Activated CD8-positive, alpha-beta T cell treated with anti-CD3 and anti-CD28 coated beads, Interleukin-2, amount 10 ng/mL, durations not matched to agents 7 days and 5 days (primary cell): ENCODE results near the gene MAPK4. TPM values are rescaled to one million over a fixed set of nuclear protein-coding genes. Genes with fewer than 3 reads are reported as not detected.
"Not testable (repeated sequence)": the region's sequence is repeated elsewhere in the genome, so short reads cannot be mapped to it uniquely, and the experiment has no call there.

Experiments
- ATAC-seq: fragments of 150-1000 bp; cut with Tn5 transposase; one replicate; pipeline ENCODE4 v1.10.0; 2021; ENCODE audit warnings: moderate library complexity
- CTCF ChIA-PET: fragments of 350-600 bp; sonication (Branson Sonifier 250); formaldehyde crosslinking; loops from one replicate; lab custom pipeline; 2021; ENCODE audit warnings: antibody characterized with exemption; lab: Charles Lee
- POLR2A ChIA-PET: fragments of 350-600 bp; sonication (Branson Sonifier 250); formaldehyde crosslinking; loops from one replicate; lab custom pipeline; 2021; ENCODE audit warnings: antibody characterized with exemption; lab: Charles Lee
- DNase-seq: peaks from one replicate; pipeline ENCODE4 v3.0.0-alpha.2; 2020
- H3K27ac Mint-ChIP-seq: one replicate; pipeline ENCODE4 v1.8.0; 2021; ENCODE audit warnings: mild to moderate bottlenecking, mixed read lengths
- H3K27me3 Mint-ChIP-seq: one replicate; pipeline ENCODE4 v1.8.0; 2021; ENCODE audit warnings: low read depth, mixed read lengths
- H3K36me3 Mint-ChIP-seq: one replicate; pipeline ENCODE4 v1.8.0; 2021; ENCODE audit warnings: low read depth, mixed read lengths
- H3K4me1 Mint-ChIP-seq: one replicate; pipeline ENCODE4 v1.8.0; 2021; ENCODE audit warnings: low read depth, mixed read lengths
- H3K4me3 Mint-ChIP-seq: one replicate; pipeline ENCODE4 v1.8.0; 2021; ENCODE audit warnings: mild to moderate bottlenecking, mixed read lengths
- H3K9me3 Mint-ChIP-seq: one replicate; pipeline ENCODE4 v1.8.0; 2022; ENCODE audit warnings: mixed read lengths; ENCODE audit not compliant: insufficient read depth
- total RNA-seq, 2 experiments: library from RNA; stranded (reverse); gene quantifications; one replicate each; pipeline ENCODE4 v1.2.3, GENCODE V29; 2021

MAPK4 gene
- total RNA-seq, 2 experiments from 2014 or later, result not detected

GRCh38 chr18:50579061-50579774 is 19.3 kb downstream of the MAPK4 start:
- Mint-ChIP-seq H3K9me3 (no peaks in the 10 kb centered on the region), H3K27me3 (peaks cover 3% of the 10 kb centered on the region), H3K4me3 (no peak overlapping the region), H3K27ac (no peak overlapping the region), H3K36me3 (no peaks in the 10 kb centered on the region), H3K4me1 (no peaks in the 10 kb centered on the region)
- no peak for ATAC-seq
- ChIA-PET POLR2A (no interaction called here), CTCF (no interaction called here)
- no peak for DNase-seq

GRCh38 chr18:50581517-50581916 is 21.6 kb downstream of the MAPK4 start:
- no peaks in the 10 kb centered on the region for H3K9me3 Mint-ChIP-seq
- H3K4me1 Mint-ChIP-seq, result no peaks in the 10 kb centered on the region
- no peak overlapping the region for H3K27ac Mint-ChIP-seq
- DNase-seq, result no peak
- H3K4me3 Mint-ChIP-seq, result no peak overlapping the region
- ChIA-PET CTCF (no interaction called here), POLR2A (no interaction called here)
- no peaks in the 10 kb centered on the region for H3K36me3 Mint-ChIP-seq
- no peak for ATAC-seq
- no peaks in the 10 kb centered on the region for H3K27me3 Mint-ChIP-seq

- no peak for DNase-seq
- POLR2A ChIA-PET, result no interaction called here
- CTCF ChIA-PET, result no interaction called here
- no peaks in the 10 kb centered on the region for H3K9me3 Mint-ChIP-seq
- H3K4me3 Mint-ChIP-seq, result no peak overlapping the region
- no peaks in the 10 kb centered on the region for H3K36me3 Mint-ChIP-seq
- ATAC-seq, result no peak
- no peak overlapping the region for H3K27ac Mint-ChIP-seq
- no peaks in the 10 kb centered on the region for H3K4me1 Mint-ChIP-seq
- no peaks in the 10 kb centered on the region for H3K27me3 Mint-ChIP-seq
Measured at GRCh38 chr18:50582500-50582899, 22.6 kb downstream of the MAPK4 start.

- ATAC-seq, result no peak
- peaks cover 4% of the 10 kb centered on the region for H3K4me1 Mint-ChIP-seq
- H3K27ac Mint-ChIP-seq, result no peak overlapping the region
- POLR2A ChIA-PET, result no interaction called here
- no peak for DNase-seq
- no peaks in the 10 kb centered on the region for H3K27me3 Mint-ChIP-seq
- no peaks in the 10 kb centered on the region for H3K9me3 Mint-ChIP-seq
- CTCF ChIA-PET, result interaction anchor here (0.6 kb wide), 1 partner anchor 26 kb away, joined by 3 read pairs; the partner anchor contains the start of gene MAPK4
- H3K36me3 Mint-ChIP-seq, result no peaks in the 10 kb centered on the region
- H3K4me3 Mint-ChIP-seq, result no peak overlapping the region
Measured at GRCh38 chr18:50586710-50587109, 26.8 kb downstream of the MAPK4 start.

- Mint-ChIP-seq H3K27me3 (no peaks in the 10 kb centered on the region), H3K4me3 (no peak overlapping the region), H3K36me3 (no peaks in the 10 kb centered on the region), H3K4me1 (peaks cover 4% of the 10 kb centered on the region), H3K9me3 (no peaks in the 10 kb centered on the region), H3K27ac (no peak overlapping the region)
- POLR2A ChIA-PET, result no interaction called here
- DNase-seq (no peak), ATAC-seq (no peak)
- CTCF ChIA-PET, result no interaction called here
Measured at GRCh38 chr18:50590593-50590992, 30.7 kb downstream of the MAPK4 start.

- ChIA-PET CTCF (no interaction called here), POLR2A (no interaction called here)
Measured at GRCh38 chr18:50594012-50594411, 34.1 kb downstream of the MAPK4 start.

GRCh38 chr18:50594942-50595341 is 35.1 kb downstream of the MAPK4 start:
- ATAC-seq, result no peak
- H3K27me3 Mint-ChIP-seq, result peaks cover 3% of the 10 kb centered on the region
- CTCF ChIA-PET, result no interaction called here
- POLR2A ChIA-PET, result no interaction called here
- H3K4me1 Mint-ChIP-seq, result no peaks in the 10 kb centered on the region
- no peak overlapping the region for H3K4me3 Mint-ChIP-seq
- H3K36me3 Mint-ChIP-seq, result no peaks in the 10 kb centered on the region
- no peak overlapping the region for H3K27ac Mint-ChIP-seq
- H3K9me3 Mint-ChIP-seq, result no peaks in the 10 kb centered on the region
- no peak for DNase-seq

More at GRCh38 chr18:50594012-50594411, 34.1 kb downstream of the MAPK4 start:
- Mint-ChIP-seq H3K4me3 (no peak overlapping the region), H3K4me1 (peaks cover 4% of the 10 kb centered on the region), H3K27me3 (peaks cover 3% of the 10 kb centered on the region), H3K36me3 (no peaks in the 10 kb centered on the region), H3K27ac (no peak overlapping the region), H3K9me3 (no peaks in the 10 kb centered on the region)
- DNase-seq (no peak), ATAC-seq (no peak)

- no peak overlapping the region for H3K27ac Mint-ChIP-seq
- H3K36me3 Mint-ChIP-seq, result no peaks in the 10 kb centered on the region
- POLR2A ChIA-PET, result no interaction called here
- DNase-seq (no peak), ATAC-seq (no peak)
- no peak overlapping the region for H3K4me3 Mint-ChIP-seq
- no peaks in the 10 kb centered on the region for H3K4me1 Mint-ChIP-seq
- no peaks in the 10 kb centered on the region for H3K9me3 Mint-ChIP-seq
- CTCF ChIA-PET, result no interaction called here
- no peaks in the 10 kb centered on the region for H3K27me3 Mint-ChIP-seq
Measured at GRCh38 chr18:50602466-50602865, 42.6 kb downstream of the MAPK4 start.

GRCh38 chr18:50606609-50607008 is 46.7 kb downstream of the MAPK4 start:
- no peaks in the 10 kb centered on the region for H3K36me3 Mint-ChIP-seq
- POLR2A ChIA-PET, result no interaction called here
- no peaks in the 10 kb centered on the region for H3K27me3 Mint-ChIP-seq
- DNase-seq (no peak), ATAC-seq (no peak)
- H3K27ac Mint-ChIP-seq, result no peak overlapping the region
- no peaks in the 10 kb centered on the region for H3K9me3 Mint-ChIP-seq
- H3K4me3 Mint-ChIP-seq, result no peak overlapping the region
- no peaks in the 10 kb centered on the region for H3K4me1 Mint-ChIP-seq
- CTCF ChIA-PET, result no interaction called here

- Mint-ChIP-seq H3K4me3 (no peak overlapping the region), H3K27ac (no peak overlapping the region), H3K36me3 (no peaks in the 10 kb centered on the region), H3K9me3 (no peaks in the 10 kb centered on the region), H3K4me1 (no peaks in the 10 kb centered on the region), H3K27me3 (no peaks in the 10 kb centered on the region)
- ATAC-seq, result no peak
- DNase-seq, result no peak
- POLR2A ChIA-PET, result no interaction called here
- CTCF ChIA-PET, result no interaction called here
Measured at GRCh38 chr18:50607378-50607926, 47.6 kb downstream of the MAPK4 start.

- H3K27me3 Mint-ChIP-seq, H3K27ac Mint-ChIP-seq, CTCF ChIA-PET, H3K9me3 Mint-ChIP-seq, ATAC-seq, H3K4me3 Mint-ChIP-seq, DNase-seq, H3K4me1 Mint-ChIP-seq, H3K36me3 Mint-ChIP-seq, POLR2A ChIA-PET: not testable (repeated sequence)
Measured at GRCh38 chr18:50609171-50609570, 49.3 kb downstream of the MAPK4 start.

- Mint-ChIP-seq H3K27ac (no peak overlapping the region), H3K4me1 (no peaks in the 10 kb centered on the region), H3K4me3 (no peak overlapping the region), H3K36me3 (no peaks in the 10 kb centered on the region), H3K27me3 (peaks cover 5% of the 10 kb centered on the region), H3K9me3 (no peaks in the 10 kb centered on the region)
- ChIA-PET CTCF (no interaction called here), POLR2A (no interaction called here)
- ATAC-seq (no peak), DNase-seq (no peak)
Measured at GRCh38 chr18:50610349-50610748, 50.5 kb downstream of the MAPK4 start.
